Fibroblast of lung (primary cell): ENCODE measurements around the gene KRTAP5-2. TPM values are rescaled to one million over a fixed set of nuclear protein-coding genes. Genes with fewer than 3 reads are reported as not detected.
"Not testable (repeated sequence)": the region's sequence is repeated elsewhere in the genome, so short reads cannot be mapped to it uniquely, and the experiment has no call there.

ENCODE experiments used
- DNase-seq, 2 donors: peaks; one replicate each; pipeline versions ENCODE4 v3.0.0 to v3.0.0-alpha.2; 2010; ENCODE audit warnings: low read depth in 2 of 2
- H2AFZ ChIP-seq: 2 replicates; pipeline ENCODE4 v1.5.1; 2012; ENCODE audit warnings: low read length, control low read depth, inconsistent platforms
- H3K27ac ChIP-seq: 2 replicates; pipeline ENCODE4 v1.5.1; 2011; ENCODE audit warnings: low read length, control low read depth; ENCODE audit not compliant: insufficient read depth
- H3K27me3 ChIP-seq: 2 replicates; pipeline ENCODE4 v1.5.1; 2011; ENCODE audit warnings: mild to moderate bottlenecking, low read length; ENCODE audit not compliant: control insufficient read depth, insufficient read depth
- H3K36me3 ChIP-seq: 2 replicates; pipeline ENCODE4 v1.5.1; 2011; ENCODE audit warnings: low read length; ENCODE audit not compliant: control insufficient read depth, insufficient read depth
- H3K4me1 ChIP-seq: 2 replicates; pipeline ENCODE4 v1.5.1; 2011; ENCODE audit warnings: low read length; ENCODE audit not compliant: control insufficient read depth, insufficient read depth; ENCODE audit errors: extremely low read depth
- H3K4me2 ChIP-seq: 2 replicates; pipeline ENCODE4 v1.5.1; 2011; ENCODE audit warnings: low read length, control low read depth; ENCODE audit not compliant: insufficient read depth; ENCODE audit errors: extremely low read depth
- H3K4me3 ChIP-seq, 4 experiments: fragments of 200-600 bp in 1 of 4; sonication (generic) in 1 of 4; replicated peaks in 1 of 4; 2 replicates each; pipeline ENCODE4 v1.5.1; 2011 to 2016; ENCODE audit warnings: low read length in 4 of 4, low read depth in 3 of 4, mild to moderate bottlenecking in 3 of 4, control low read depth in 2 of 4, inconsistent platforms in 1 of 4, mixed read lengths in 1 of 4; ENCODE audit not compliant: insufficient read depth in 1 of 4; ENCODE audit errors: control extremely low read depth in 1 of 4
- H3K79me2 ChIP-seq: 2 replicates; pipeline ENCODE4 v1.5.1; 2012; ENCODE audit warnings: mild to moderate bottlenecking, low read length, inconsistent platforms; ENCODE audit not compliant: control insufficient read depth, insufficient read depth
- H3K9ac ChIP-seq: 2 replicates; pipeline ENCODE4 v1.5.1; 2011; ENCODE audit warnings: mild to moderate bottlenecking, low read length, control low read depth; ENCODE audit not compliant: insufficient read depth
- H3K9me3 ChIP-seq: 2 replicates; pipeline ENCODE4 v1.5.1; 2012; ENCODE audit warnings: low read depth, low read length; ENCODE audit not compliant: control insufficient read depth, insufficient read depth
- H4K20me1 ChIP-seq: 2 replicates; pipeline ENCODE4 v1.5.1; 2011; ENCODE audit warnings: low read length; ENCODE audit not compliant: control insufficient read depth, insufficient read depth; ENCODE audit errors: extremely low read depth
- EZH2 ChIP-seq: IDR thresholded peaks from 2 replicates; pipeline ENCODE4 v1.5.1; 2012; ENCODE audit warnings: low read length, control low read depth, mild to moderate bottlenecking; ENCODE audit errors: missing control alignments
- polyA plus RNA-seq, 2 donors: library from polyadenylated mRNA; depleted of rRNA in 1 of 2; stranded (reverse) in 1 of 2; unstranded in 1 of 2; fragments of >200 nt; gene quantifications; 2 replicates each; pipeline ENCODE4 v1.2.1, GENCODE V29; 2011 to 2012; ENCODE audit warnings: missing spikeins in 1 of 2
- total RNA-seq: library from RNA; depleted of rRNA; stranded (reverse); fragments of >200 nt; gene quantifications from 2 replicates; pipeline ENCODE4 v1.2.1, GENCODE V29; 2014
- TF ChIP-seq, protein P1 (sequence below), 2 donors: IDR thresholded peaks in 1 of 2; conservative IDR thresholded peaks in 1 of 2; 1 replicate in 1 of 2; 2 replicates in 1 of 2; pipeline ENCODE4 v1.5.1; 2011 to 2012; ENCODE audit warnings: low read length in 2 of 2, control low read depth in 1 of 2, inconsistent platforms in 1 of 2, low read depth in 1 of 2, mild to moderate bottlenecking in 1 of 2

The KRTAP5-2 gene
- total and polyA plus RNA-seq, 2 donors (not counting 1 experiment from before 2014, with no cell fraction given) = not detected

GRCh38 chr11:1600626-1601025 lies 2.5 kb upstream of the KRTAP5-2 start:
- H3K9me3 ChIP-seq = no peaks in the 10 kb centered on the region
- no peak overlapping the region for H3K4me2 ChIP-seq
- no peak overlapping the region for H3K9ac ChIP-seq
- H3K27ac ChIP-seq = no peak overlapping the region
- H3K36me3 ChIP-seq = no peaks in the 10 kb centered on the region
- no peaks in the 10 kb centered on the region for H4K20me1 ChIP-seq
- H3K27me3 ChIP-seq = peaks cover 3% of the 10 kb centered on the region
- no peak for DNase-seq
- H3K79me2 ChIP-seq = no peaks in the 10 kb centered on the region
- no peaks in the 10 kb centered on the region for H3K4me1 ChIP-seq
- H2AFZ ChIP-seq = no peak overlapping the region
- no peak overlapping the region for H3K4me3 ChIP-seq
- TF ChIP-seq EZH2 = no peak
- TF ChIP-seq, protein P1, sequence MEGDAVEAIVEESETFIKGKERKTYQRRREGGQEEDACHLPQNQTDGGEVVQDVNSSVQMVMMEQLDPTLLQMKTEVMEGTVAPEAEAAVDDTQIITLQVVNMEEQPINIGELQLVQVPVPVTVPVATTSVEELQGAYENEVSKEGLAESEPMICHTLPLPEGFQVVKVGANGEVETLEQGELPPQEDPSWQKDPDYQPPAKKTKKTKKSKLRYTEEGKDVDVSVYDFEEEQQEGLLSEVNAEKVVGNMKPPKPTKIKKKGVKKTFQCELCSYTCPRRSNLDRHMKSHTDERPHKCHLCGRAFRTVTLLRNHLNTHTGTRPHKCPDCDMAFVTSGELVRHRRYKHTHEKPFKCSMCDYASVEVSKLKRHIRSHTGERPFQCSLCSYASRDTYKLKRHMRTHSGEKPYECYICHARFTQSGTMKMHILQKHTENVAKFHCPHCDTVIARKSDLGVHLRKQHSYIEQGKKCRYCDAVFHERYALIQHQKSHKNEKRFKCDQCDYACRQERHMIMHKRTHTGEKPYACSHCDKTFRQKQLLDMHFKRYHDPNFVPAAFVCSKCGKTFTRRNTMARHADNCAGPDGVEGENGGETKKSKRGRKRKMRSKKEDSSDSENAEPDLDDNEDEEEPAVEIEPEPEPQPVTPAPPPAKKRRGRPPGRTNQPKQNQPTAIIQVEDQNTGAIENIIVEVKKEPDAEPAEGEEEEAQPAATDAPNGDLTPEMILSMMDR (conservative IDR thresholded peaks at IDR 0.05 in 1 of 2, IDR thresholded peaks at IDR 0.05 in 1 of 2; ENCODE audit: low read depth in 1 of 2, low read length in 2 of 2) = no peak

GRCh38 chr11:1598816-1599215 lies 722 bp upstream of the KRTAP5-2 start:
- TF ChIP-seq, protein P1 (conservative IDR thresholded peaks at IDR 0.05 in 1 of 2, IDR thresholded peaks at IDR 0.05 in 1 of 2; ENCODE audit: low read depth in 1 of 2, low read length in 2 of 2) = no peak
- no peak for TF ChIP-seq EZH2
- Histone ChIP-seq H3K9me3 (no peaks in the 10 kb centered on the region), H3K4me1 (no peaks in the 10 kb centered on the region), H3K27ac (no peak overlapping the region), H3K79me2 (no peaks in the 10 kb centered on the region), H3K4me2 (no peak overlapping the region), H2AFZ (no peak overlapping the region), H4K20me1 (no peaks in the 10 kb centered on the region), H3K9ac (no peak overlapping the region), H3K36me3 (no peaks in the 10 kb centered on the region), H3K4me3 (no peak overlapping the region), H3K27me3 (peaks cover 3% of the 10 kb centered on the region)
- DNase-seq = no peak

DNA sequence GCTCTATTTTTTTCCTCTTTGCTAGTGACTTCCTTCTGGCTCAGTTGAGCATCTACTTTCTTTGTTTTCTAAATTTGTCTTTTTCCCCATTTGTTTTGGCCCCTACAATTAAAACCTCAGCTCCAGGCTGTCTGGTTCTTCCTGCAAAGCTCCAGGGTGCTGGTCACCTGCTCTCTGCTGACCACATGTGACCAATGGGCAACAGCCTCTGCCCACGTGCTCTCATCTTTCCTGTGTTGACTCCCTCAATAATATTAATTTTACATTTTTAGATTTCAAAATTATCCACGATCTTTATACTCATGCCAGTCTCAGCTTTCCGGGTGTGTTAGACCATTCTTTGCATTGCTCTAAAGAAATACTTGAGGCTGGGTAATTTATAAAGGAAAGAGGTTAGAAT lies 312 bp upstream of the KRTAP5-2 start:
- H3K9me3 ChIP-seq, H4K20me1 ChIP-seq, H3K27me3 ChIP-seq, H3K27ac ChIP-seq, H3K9ac ChIP-seq, H3K36me3 ChIP-seq, H2AFZ ChIP-seq, H3K4me2 ChIP-seq, DNase-seq, H3K4me3 ChIP-seq, H3K4me1 ChIP-seq, H3K79me2 ChIP-seq: not testable (repeated sequence)
